GM21447 (cell line): Measurements from ENCODE around the gene AKAP12.

Experiments
- ATAC-seq: cut with Tn5 transposase; IDR thresholded peaks from one replicate; pipeline ENCODE4 v1.9.1; 2021; ENCODE audit not compliant: unreplicated experiment

Gene AKAP12

GRCh38 chr6:151239603-151240035 is at the start of gene AKAP12:
Gene AKAP12 (plus strand): TSS chr6:151239967. CDS start chr6:151240563, 596 bp downstream.
- ATAC-seq: no peak

- ATAC-seq: no peak
Measured at GRCh38 chr6:151191527-151191926, 48.2 kb upstream of the AKAP12 start.

GRCh38 chr6:151196555-151196954 is 43.2 kb upstream of the AKAP12 start:
- no peak for ATAC-seq

GRCh38 chr6:151197556-151197955 is 42.2 kb upstream of the AKAP12 start:
- ATAC-seq: no peak

GRCh38 chr6:151199991-151200390 is 39.8 kb upstream of the AKAP12 start:
- ATAC-seq: no peak

GRCh38 chr6:151205721-151206600 is 33.8 kb upstream of the AKAP12 start:
- ATAC-seq: no peak

GRCh38 chr6:151207674-151208073 is 32.1 kb upstream of the AKAP12 start:
- no peak for ATAC-seq

- ATAC-seq: no peak
Measured at GRCh38 chr6:151209071-151209831, 30.5 kb upstream of the AKAP12 start.

- no peak for ATAC-seq
Measured at GRCh38 chr6:151211075-151211474, 28.7 kb upstream of the AKAP12 start.

- no peak for ATAC-seq
Measured at GRCh38 chr6:151213352-151213751, 26.4 kb upstream of the AKAP12 start.

- ATAC-seq: no peak
Measured at GRCh38 chr6:151215999-151216398, 23.8 kb upstream of the AKAP12 start.

- no peak for ATAC-seq
Measured at GRCh38 chr6:151216804-151217203, 23.0 kb upstream of the AKAP12 start.

- no peak for ATAC-seq
Measured at GRCh38 chr6:151219192-151219591, 20.6 kb upstream of the AKAP12 start.

- no peak for ATAC-seq
Measured at GRCh38 chr6:151224076-151224475, 15.7 kb upstream of the AKAP12 start.

- ATAC-seq: no peak
Measured at GRCh38 chr6:151225919-151226318, 13.8 kb upstream of the AKAP12 start.

- ATAC-seq: no peak
Measured at GRCh38 chr6:151228788-151229400, 10.9 kb upstream of the AKAP12 start.

GRCh38 chr6:151229401-151230276 is 10.1 kb upstream of the AKAP12 start:
- ATAC-seq: no peak

GRCh38 chr6:151230277-151230577 is 9.5 kb upstream of the AKAP12 start:
- no peak for ATAC-seq

- no peak for ATAC-seq
Measured at GRCh38 chr6:151232899-151233298, 6.9 kb upstream of the AKAP12 start.

GRCh38 chr6:151233731-151234130 is 6.0 kb upstream of the AKAP12 start:
- ATAC-seq: no peak
